Neural cell (in vitro differentiated cells): Measurements from ENCODE around the gene GREM1. TPM values are rescaled to one million over a fixed set of nuclear protein-coding genes. Genes with fewer than 3 reads are reported as not detected.

Source experiments
- H2AFZ ChIP-seq: fragments of 200-600, 300-800 bp; sonication (generic), shearing (Covaris generic); 2 replicates; pipeline ENCODE4 v1.6.0; 2014; ENCODE audit warnings: low read depth, mild to moderate bottlenecking, antibody characterized with exemption, low read length, moderate library complexity
- H3F3A ChIP-seq: fragments of 200-600 bp; shearing (Covaris generic); 2 replicates; pipeline ENCODE4 v1.6.1; 2016; ENCODE audit warnings: mild to moderate bottlenecking, moderate library complexity, mixed read lengths, antibody characterized with exemption, low read length; ENCODE audit not compliant: insufficient read depth, poor library complexity, severe bottlenecking
- H3K27ac ChIP-seq: fragments of 200-600, 300-800 bp; sonication (generic), shearing (Covaris generic); 2 replicates; pipeline ENCODE4 v1.5.1; 2014; ENCODE audit warnings: mild to moderate bottlenecking, low read length, moderate library complexity
- H3K27me3 ChIP-seq: fragments of 300-800, 200-600 bp; sonication (generic), shearing (Covaris generic); 2 replicates; pipeline ENCODE4 v1.6.0; 2014; ENCODE audit warnings: mild to moderate bottlenecking, low read depth, low read length, moderate library complexity; ENCODE audit not compliant: insufficient read depth
- H3K36me3 ChIP-seq: fragments of 300-800, 200-600 bp; sonication (generic), shearing (Covaris generic); 2 replicates; pipeline ENCODE4 v1.5.1; 2014; ENCODE audit warnings: mild to moderate bottlenecking, antibody characterized with exemption, low read length, moderate library complexity; ENCODE audit not compliant: insufficient read depth
- H3K4me2 ChIP-seq: fragments of 300-800, 200-600 bp; sonication (generic), shearing (Covaris generic); 2 replicates; pipeline ENCODE4 v1.6.0; 2014; ENCODE audit warnings: mild to moderate bottlenecking, low read length
- H3K4me3 ChIP-seq: fragments of 300-800, 200-600 bp; sonication (generic), shearing (Covaris generic); 2 replicates; pipeline ENCODE4 v1.5.1; 2014; ENCODE audit warnings: mild to moderate bottlenecking, low read length, moderate library complexity
- H3K79me2 ChIP-seq: fragments of 200-600 bp; shearing (Covaris generic); replicated peaks from 2 replicates; pipeline ENCODE4 v1.6.0; 2014; ENCODE audit warnings: mild to moderate bottlenecking, low read length, moderate library complexity; ENCODE audit not compliant: insufficient read depth
- H3K9ac ChIP-seq: fragments of 300-800, 200-600 bp; sonication (generic), shearing (Covaris generic); 2 replicates; pipeline ENCODE4 v1.6.1; 2016; ENCODE audit warnings: mild to moderate bottlenecking, low read length, mixed read lengths
- H3K9me2 ChIP-seq: fragments of 200-600 bp; shearing (Covaris generic); 2 replicates; pipeline ENCODE4 v1.6.1; 2016; ENCODE audit warnings: mild to moderate bottlenecking, low read length, mixed read lengths; ENCODE audit not compliant: insufficient read depth
- H3K9me3 ChIP-seq: fragments of 200-600, 300-800 bp; sonication (generic), shearing (Covaris generic); 2 replicates; pipeline ENCODE4 v1.6.1; 2016; ENCODE audit warnings: mild to moderate bottlenecking, mixed run types, low read length, moderate library complexity, mixed read lengths
- H4K20me1 ChIP-seq: fragments of 200-600 bp; shearing (Covaris generic); 2 replicates; pipeline ENCODE4 v1.6.1; 2016; ENCODE audit warnings: mild to moderate bottlenecking, mixed run types; ENCODE audit not compliant: insufficient read depth
- CTCF ChIP-seq: fragments of 450-650 bp; IDR thresholded peaks from 2 replicates; pipeline ENCODE4 v1.5.1; 2014; ENCODE audit warnings: antibody characterized with exemption, mild to moderate bottlenecking, moderate library complexity; ENCODE audit not compliant: poor library complexity, severe bottlenecking
- EP300 ChIP-seq: fragments of 450-650 bp; conservative IDR thresholded peaks from 2 replicates; pipeline ENCODE4 v1.6.1; 2014; ENCODE audit warnings: antibody characterized with exemption, mild to moderate bottlenecking, moderate library complexity; ENCODE audit not compliant: poor library complexity, severe bottlenecking
- EZH2 ChIP-seq: fragments of 200-600, 300-800 bp; shearing (Covaris generic), sonication (generic); IDR thresholded peaks from 2 replicates; pipeline ENCODE4 v1.6.1; 2014; ENCODE audit warnings: antibody characterized with exemption, low read length, borderline replicate concordance, mild to moderate bottlenecking; ENCODE audit not compliant: insufficient read depth, poor library complexity, severe bottlenecking
- MXI1 ChIP-seq: fragments of 450-650 bp; conservative IDR thresholded peaks from 2 replicates; pipeline ENCODE4 v1.6.1; 2014; ENCODE audit warnings: antibody characterized with exemption, mild to moderate bottlenecking; ENCODE audit not compliant: poor library complexity, severe bottlenecking
- POLR2AphosphoS5 ChIP-seq: IDR thresholded peaks from 2 replicates; pipeline ENCODE4 v1.6.1; 2012
- RAD21 ChIP-seq: fragments of 450-650 bp; conservative IDR thresholded peaks from 2 replicates; pipeline ENCODE4 v1.6.1; 2014; ENCODE audit warnings: antibody characterized with exemption, mild to moderate bottlenecking, moderate library complexity
- REST ChIP-seq: IDR thresholded peaks from 2 replicates; pipeline ENCODE4 v1.6.1; 2012; ENCODE audit warnings: borderline replicate concordance
- SMC3 ChIP-seq: fragments of 450-650 bp; conservative IDR thresholded peaks from 2 replicates; pipeline ENCODE4 v1.6.1; 2014; ENCODE audit warnings: antibody characterized with exemption, mild to moderate bottlenecking, moderate library complexity; ENCODE audit not compliant: poor library complexity
- TAF1 ChIP-seq: IDR thresholded peaks from 2 replicates; pipeline ENCODE4 v1.6.1; 2012; ENCODE audit warnings: low read depth
- polyA plus RNA-seq: library from polyadenylated mRNA; depleted of rRNA; stranded (reverse); fragments of >200 nt; gene quantifications from 2 replicates; pipeline ENCODE4 v1.2.3, GENCODE V29; 2014

GREM1 gene
- polyA plus RNA-seq, 1 donor from 2014 or later, result 0.16 TPM

GRCh38 chr15:32729700-32730395, 12.0 kb downstream of the GREM1 start:
- Histone ChIP-seq H3K9ac (no peak overlapping the region), H4K20me1 (no peaks in the 10 kb centered on the region), H3K4me3 (no peak overlapping the region), H3K36me3 (no peaks in the 10 kb centered on the region), H2AFZ (no peak overlapping the region), H3K27ac (no peak overlapping the region), H3K9me2 (no peaks in the 10 kb centered on the region), H3K9me3 (no peaks in the 10 kb centered on the region), H3F3A (no peaks in the 10 kb centered on the region), H3K27me3 (no peaks in the 10 kb centered on the region), H3K79me2 (no peaks in the 10 kb centered on the region), H3K4me2 (no peak overlapping the region)
- TF ChIP-seq EZH2 (no peak), POLR2AphosphoS5 (no peak), MXI1 (no peak), REST (no peak), CTCF (no peak), RAD21 (no peak), TAF1 (no peak), EP300 (no peak), SMC3 (no peak)

- Histone ChIP-seq H3F3A (no peaks in the 10 kb centered on the region), H3K4me2 (no peak overlapping the region), H3K36me3 (no peaks in the 10 kb centered on the region), H3K4me3 (no peak overlapping the region), H2AFZ (no peak overlapping the region), H3K27me3 (no peaks in the 10 kb centered on the region), H3K9me3 (no peaks in the 10 kb centered on the region), H4K20me1 (no peaks in the 10 kb centered on the region), H3K79me2 (no peaks in the 10 kb centered on the region), H3K27ac (no peak overlapping the region), H3K9me2 (no peaks in the 10 kb centered on the region), H3K9ac (no peak overlapping the region)
- TF ChIP-seq POLR2AphosphoS5 (no peak), RAD21 (no peak), SMC3 (no peak), CTCF (no peak), TAF1 (no peak)
Observed at GRCh38 chr15:32730677-32731654, 13.2 kb downstream of the GREM1 start.
